Globus pallidus (tissue), 1 donor: Measurements from ENCODE around the gene TMBIM6.
A peak's percentile ranks its signal among the peaks of the same experiment; 100 is the strongest.

Experiments
- DNase-seq: peaks from one replicate; pipeline ENCODE4 v3.0.0-alpha.2; 2015; ENCODE audit warnings: low spot score

TMBIM6 gene

GRCh38 chr12:49798248-49798647 lies 56.9 kb downstream of the TMBIM6 start:
- DNase-seq: no peak

GRCh38 chr12:49798934-49799333 lies 57.6 kb downstream of the TMBIM6 start:
- DNase-seq: no peak

GRCh38 chr12:49800421-49801140 lies 59.2 kb downstream of the TMBIM6 start:
- no peak for DNase-seq

GRCh38 chr12:49801141-49802063 lies 60.0 kb downstream of the TMBIM6 start:
- DNase-seq: no peak

GRCh38 chr12:49803693-49804450 lies 62.5 kb downstream of the TMBIM6 start:
- DNase-seq: no peak

- no peak for DNase-seq
Measured at GRCh38 chr12:49804821-49805220, 63.5 kb downstream of the TMBIM6 start.

- no peak for DNase-seq
Measured at GRCh38 chr12:49805409-49805808, 64.1 kb downstream of the TMBIM6 start.

- no peak for DNase-seq
Measured at GRCh38 chr12:49806321-49806813, 65.0 kb downstream of the TMBIM6 start.

- no peak for DNase-seq
Measured at GRCh38 chr12:49806877-49807276, 65.5 kb downstream of the TMBIM6 start.

- no peak for DNase-seq
Measured at GRCh38 chr12:49807991-49808580, 66.7 kb downstream of the TMBIM6 start.

GRCh38 chr12:49808686-49809380 lies 67.5 kb downstream of the TMBIM6 start:
- DNase-seq: peak; percentile 82

- no peak for DNase-seq
Measured at GRCh38 chr12:49809381-49809905, 68.1 kb downstream of the TMBIM6 start.

- peak; percentile 71 for DNase-seq
Measured at GRCh38 chr12:49809906-49810389, 68.6 kb downstream of the TMBIM6 start.

GRCh38 chr12:49811136-49811535 lies 69.8 kb downstream of the TMBIM6 start:
- DNase-seq: peak; percentile 40

GRCh38 chr12:49811961-49812401 lies 70.6 kb downstream of the TMBIM6 start:
- DNase-seq: no peak

GRCh38 chr12:49813131-49813530 lies 71.8 kb downstream of the TMBIM6 start:
- DNase-seq: no peak
